ENCODE results near the gene WDR26.
A peak's percentile ranks its signal among the peaks of the same experiment; 100 is the strongest.
"Not testable (repeated sequence)": the region's sequence is repeated elsewhere in the genome, so short reads cannot be mapped to it uniquely, and the experiment has no call there.

Gene WDR26

GRCh38 chr1:224392411-224393249 is 42.0 kb downstream of the WDR26 start:
- no peak for DNase-seq

DNA sequence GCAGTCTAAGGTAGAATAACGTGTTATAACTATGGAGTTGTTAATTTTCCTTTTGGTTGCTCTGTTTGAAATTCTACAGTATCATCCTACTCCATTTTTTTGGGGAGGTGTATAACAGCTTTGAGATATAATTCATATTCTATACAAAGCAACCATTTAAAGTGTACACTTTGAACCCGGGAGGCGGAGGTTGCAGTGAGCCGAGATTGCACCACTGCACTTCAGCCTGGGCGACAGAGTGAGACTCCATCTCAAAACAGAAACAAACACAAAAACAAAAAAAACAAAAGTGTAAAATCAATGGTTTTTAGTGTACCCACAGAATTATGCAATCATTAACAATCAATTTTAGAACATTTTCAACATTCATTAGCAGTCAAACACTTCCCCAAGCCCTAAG is 44.1 kb downstream of the WDR26 start:
- DNase-seq, result no peak

GRCh38 chr1:224387943-224388342 is 46.7 kb downstream of the WDR26 start:
- no peak for DNase-seq

- no peak for DNase-seq
Measured at GRCh38 chr1:224387302-224387912, 47.2 kb downstream of the WDR26 start.

DNA sequence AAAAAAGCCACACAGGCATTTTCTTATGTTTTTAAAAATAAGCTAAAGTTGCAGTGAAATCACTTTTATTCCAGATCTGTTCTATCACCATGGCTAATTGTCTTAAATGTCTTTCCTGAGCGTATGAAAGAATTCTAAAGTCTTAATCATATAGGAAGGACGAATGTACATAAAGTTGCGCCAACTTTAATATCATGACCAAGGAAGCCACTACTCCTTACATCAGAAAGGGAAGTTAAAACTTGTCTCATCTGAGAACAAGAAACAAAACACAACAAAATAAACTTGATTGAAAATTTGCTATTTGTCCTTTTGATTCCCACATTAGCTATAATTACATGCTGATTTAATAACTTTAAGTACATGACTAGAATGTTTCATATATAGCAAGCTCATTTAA is 51.4 kb downstream of the WDR26 start:
- DNase-seq, result no peak

GRCh38 chr1:224381880-224382548 is 52.6 kb downstream of the WDR26 start:
- DNase-seq, result no peak

DNA sequence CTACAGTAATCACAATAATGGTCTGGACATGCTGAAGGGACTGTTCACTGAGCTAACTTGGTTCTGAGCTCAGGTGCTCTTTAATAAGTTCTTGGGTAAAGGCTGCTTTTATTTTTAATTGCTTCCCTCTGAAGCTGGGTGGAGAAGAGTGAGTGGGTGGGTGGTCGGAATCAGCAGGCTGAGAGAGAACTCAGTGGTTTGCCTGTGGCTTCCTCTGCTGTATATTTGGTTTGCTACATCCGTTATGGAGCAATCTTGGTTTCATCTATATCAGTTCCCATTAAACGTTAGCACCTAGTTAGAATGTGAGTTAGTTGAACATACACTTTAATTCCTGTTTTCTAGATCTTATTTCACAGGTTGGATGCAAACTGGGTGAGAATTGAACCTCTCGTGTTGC is 54.6 kb downstream of the WDR26 start:
- DNase-seq, result no peak

DNA sequence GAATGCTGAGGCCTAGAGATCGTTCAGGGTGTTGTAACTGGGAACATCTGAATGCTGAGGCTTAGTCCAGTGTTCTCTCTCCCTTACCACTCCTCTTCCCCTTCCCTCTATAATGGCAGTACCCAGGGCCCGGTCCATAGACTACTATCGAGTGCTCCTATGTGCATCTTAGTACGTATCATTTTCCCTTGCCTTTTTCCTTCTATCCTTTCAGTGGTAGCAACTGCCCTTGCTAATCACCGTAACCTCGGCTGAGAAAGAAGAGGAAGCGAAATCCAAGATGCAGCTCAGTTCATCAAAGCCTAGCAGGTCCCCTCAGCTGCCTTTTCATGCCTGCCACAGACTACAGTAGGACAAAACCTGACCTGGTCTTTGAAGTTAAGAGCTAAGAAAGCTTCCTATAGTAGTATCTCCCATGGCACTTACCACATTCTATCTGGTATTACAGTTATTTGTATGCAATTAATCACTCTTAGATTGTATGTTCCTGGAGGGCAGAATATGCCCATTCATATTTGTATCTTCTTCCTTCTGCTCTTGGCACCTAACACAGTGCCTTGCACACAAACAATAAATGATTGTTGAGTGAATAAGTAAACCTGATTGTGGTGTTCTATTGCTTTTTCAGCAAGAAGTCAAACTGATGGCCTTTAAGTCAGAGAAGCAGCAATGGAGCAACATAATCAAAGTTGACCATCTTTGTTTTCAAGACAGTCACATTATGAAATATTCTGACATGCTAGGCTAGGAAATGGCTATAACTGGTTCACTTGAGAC is 55.6 kb downstream of the WDR26 start:
- DNase-seq, result no peak

- no peak for DNase-seq
Measured at GRCh38 chr1:224377676-224378006, 57.0 kb downstream of the WDR26 start.

GRCh38 chr1:224375059-224375458 is 59.5 kb downstream of the WDR26 start:
- no peak for DNase-seq

DNA sequence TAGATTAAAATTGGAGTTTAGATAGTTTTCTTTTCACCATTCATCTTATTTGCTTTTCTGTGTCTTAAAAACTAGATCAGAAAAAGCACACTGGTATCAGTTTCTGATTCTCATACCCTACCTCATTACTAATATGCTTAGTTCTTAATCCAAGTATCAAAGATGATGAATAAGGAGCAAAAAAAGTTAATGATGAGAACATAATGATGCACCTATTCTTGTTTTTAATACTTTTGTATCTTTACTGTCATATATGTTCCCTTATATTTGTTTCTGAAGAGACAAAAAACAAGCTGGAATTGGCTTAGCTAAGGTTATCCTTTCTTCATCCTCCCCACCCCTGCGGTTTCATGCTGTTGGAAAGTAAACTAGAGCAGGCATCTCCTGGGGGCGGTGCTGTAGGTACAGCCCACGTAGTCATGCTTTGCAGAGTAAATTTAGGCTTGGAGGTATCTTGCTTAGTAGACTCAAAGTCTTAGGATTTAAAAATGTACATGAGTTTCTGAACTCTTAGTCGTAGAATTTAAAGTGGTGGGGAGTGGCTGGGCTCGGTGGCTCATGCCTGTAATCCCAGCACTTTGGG is 61.5 kb downstream of the WDR26 start:
- no peak for DNase-seq

GRCh38 chr1:224368409-224368808 is 66.2 kb downstream of the WDR26 start:
- no peak for DNase-seq

GRCh38 chr1:224359207-224359606 is 75.4 kb downstream of the WDR26 start:
- DNase-seq, result no peak

- no peak for DNase-seq
Measured at GRCh38 chr1:224358237-224358636, 76.4 kb downstream of the WDR26 start.

GRCh38 chr1:224357626-224358124 is 76.9 kb downstream of the WDR26 start:
- DNase-seq, result no peak

GRCh38 chr1:224356685-224357625 is 77.6 kb downstream of the WDR26 start, which contains the start of gene CNIH4:
TSS of gene CNIH4 (plus strand) at chr1:224356879. CDS start at chr1:224356925, 46 bp downstream.
- DNase-seq, result peak; percentile 79

GRCh38 chr1:224353975-224354925 is 80.3 kb downstream of the WDR26 start:
- no peak for DNase-seq

DNA sequence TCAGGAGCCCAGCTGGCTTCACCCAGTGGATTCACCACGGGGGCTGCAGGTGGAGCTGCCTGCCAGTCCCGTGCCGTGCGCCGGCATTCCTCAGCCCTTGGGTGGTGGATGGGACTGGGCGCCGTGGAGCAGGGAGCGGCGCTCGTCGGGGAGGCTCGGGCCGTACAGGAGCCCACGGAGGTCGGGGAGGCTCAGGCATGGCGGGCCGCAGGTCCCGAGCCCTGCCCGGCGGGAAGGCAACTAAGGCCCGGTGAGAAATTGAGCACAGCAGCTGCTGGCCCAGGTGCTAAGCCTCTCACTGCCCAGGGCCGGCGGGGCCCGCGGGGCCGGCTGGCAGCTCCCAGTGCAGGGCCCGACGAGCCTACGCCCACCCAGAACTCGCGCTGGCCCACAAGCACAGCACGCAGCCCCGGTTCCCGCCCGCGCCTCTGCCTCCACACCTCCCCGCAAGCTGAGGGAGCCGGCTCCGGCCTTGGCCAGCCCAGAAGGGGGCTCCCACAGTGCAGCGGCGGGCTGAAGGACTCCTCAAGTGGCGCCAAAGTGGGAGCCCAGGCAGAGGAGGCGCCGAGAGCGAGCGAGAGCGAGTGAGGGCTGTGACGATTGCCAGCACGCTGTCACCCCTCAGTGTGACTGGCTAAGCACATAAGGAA is 82.0 kb downstream of the WDR26 start:
- DNase-seq, result not testable (repeated sequence)

- DNase-seq, result not testable (repeated sequence)
Measured at GRCh38 chr1:224349716-224350115, 84.9 kb downstream of the WDR26 start.

GRCh38 chr1:224348137-224348536 is 86.5 kb downstream of the WDR26 start:
- DNase-seq, result no peak

Data from NCI-H1417 treated with DMSO at 0.1 percent for 48 hours (cell line).